Measurements from ENCODE around the gene NIPA2. TPM values are rescaled to one million over a fixed set of nuclear protein-coding genes. Genes with fewer than 3 reads are reported as not detected.

Gene NIPA2
- total RNA-seq, 3 donors from 2014 or later (not counting 1 experiment from before 2014, with no cell fraction given), result 37.3 to 41.3 (median 40.9) TPM

GRCh38 chr15:22884344-22884743, 45.9 kb downstream of the NIPA2 start:
- H3K9me3 Mint-ChIP-seq, result no peaks in the 10 kb centered on the region
- H3K27me3 ChIP-seq (ENCODE audit: control insufficient read depth, insufficient read depth, low read length), result no peaks in the 10 kb centered on the region
- no peaks in the 10 kb centered on the region for H3K36me3 Mint-ChIP-seq
- H3K36me3 ChIP-seq (ENCODE audit: control insufficient read depth, insufficient read depth, low read length), result no peaks in the 10 kb centered on the region
- DNase-seq, result peak in 1 of 2 donors; percentile 28
- H3K4me3 ChIP-seq (ENCODE audit: low read length), result no peak overlapping the region
- no peak overlapping the region for H3K27ac ChIP-seq (ENCODE audit: low read length)
- peaks cover 6% of the 10 kb centered on the region for H3K4me1 ChIP-seq (ENCODE audit: control insufficient read depth, insufficient read depth, low read length)
- intact Hi-C loops (cut with micrococcal nuclease), result no loop called here
- no peaks in the 10 kb centered on the region for H3K9me3 ChIP-seq (ENCODE audit: control insufficient read depth, insufficient read depth, low read length)
- WGBS (ENCODE audit: insufficient coverage), result 25% methylated on average over 1 of the region's 1 CpG
- H3K27ac Mint-ChIP-seq, result no peak overlapping the region
- ATAC-seq, result peak; percentile 33 to 59 (median 44)
- peaks cover 17% of the 10 kb centered on the region in 2 donors for H3K4me1 Mint-ChIP-seq
- no peak overlapping the region for H3K4me3 Mint-ChIP-seq
- TF ChIP-seq CTCF (IDR thresholded peaks at IDR 0.05), result no peak
- H3K27me3 Mint-ChIP-seq (ENCODE audit: low read depth in 2 of 2), result no peaks in the 10 kb centered on the region

- DNase-seq, result no peak
- Mint-ChIP-seq H3K4me3 (no peak overlapping the region), H3K27ac (no peak overlapping the region), H3K36me3 (no peaks in the 10 kb centered on the region), H3K9me3 (no peaks in the 10 kb centered on the region), H3K4me1 (peaks cover 17% of the 10 kb centered on the region in 2 donors), H3K27me3 (ENCODE audit: low read depth in 2 of 2) (no peaks in the 10 kb centered on the region)
- H3K4me3 ChIP-seq (ENCODE audit: low read length), result no peak overlapping the region
- WGBS (ENCODE audit: insufficient coverage), result 93% methylated on average over 6 of the region's 6 CpGs
- H3K27ac ChIP-seq (ENCODE audit: low read length), result no peak overlapping the region
- intact Hi-C loops (cut with micrococcal nuclease), result no loop called here
- H3K36me3 ChIP-seq (ENCODE audit: control insufficient read depth, insufficient read depth, low read length), result no peaks in the 10 kb centered on the region
- peaks cover 6% of the 10 kb centered on the region for H3K4me1 ChIP-seq (ENCODE audit: control insufficient read depth, insufficient read depth, low read length)
- no peaks in the 10 kb centered on the region for H3K27me3 ChIP-seq (ENCODE audit: control insufficient read depth, insufficient read depth, low read length)
- no peaks in the 10 kb centered on the region for H3K9me3 ChIP-seq (ENCODE audit: control insufficient read depth, insufficient read depth, low read length)
- no peak for ATAC-seq
- no peak for TF ChIP-seq CTCF (IDR thresholded peaks at IDR 0.05)
These were observed 46.7 kb downstream of the NIPA2 start for GRCh38 chr15:22885120-22885519.

GRCh38 chr15:22887157-22887951, 48.9 kb downstream of the NIPA2 start:
- H3K27ac ChIP-seq (ENCODE audit: low read length), result no peak overlapping the region
- no peaks in the 10 kb centered on the region for H3K9me3 Mint-ChIP-seq
- H3K4me1 Mint-ChIP-seq, result peaks cover 17% of the 10 kb centered on the region in 2 donors
- H3K27me3 Mint-ChIP-seq (ENCODE audit: low read depth in 2 of 2), result no peaks in the 10 kb centered on the region
- no peaks in the 10 kb centered on the region for H3K9me3 ChIP-seq (ENCODE audit: control insufficient read depth, insufficient read depth, low read length)
- H3K4me3 Mint-ChIP-seq, result no peak overlapping the region
- H3K36me3 ChIP-seq (ENCODE audit: control insufficient read depth, insufficient read depth, low read length), result no peaks in the 10 kb centered on the region
- intact Hi-C loops (cut with micrococcal nuclease), result no loop called here
- no peak overlapping the region for H3K4me3 ChIP-seq (ENCODE audit: low read length)
- DNase-seq (no peak), ATAC-seq (no peak)
- H3K27me3 ChIP-seq (ENCODE audit: control insufficient read depth, insufficient read depth, low read length), result no peaks in the 10 kb centered on the region
- no peak overlapping the region for H3K27ac Mint-ChIP-seq
- WGBS (ENCODE audit: insufficient coverage), result 92% methylated on average over 13 of the region's 14 CpGs
- H3K36me3 Mint-ChIP-seq, result no peaks in the 10 kb centered on the region
- TF ChIP-seq CTCF (IDR thresholded peaks at IDR 0.05), result no peak
- H3K4me1 ChIP-seq (ENCODE audit: control insufficient read depth, insufficient read depth, low read length), result peaks cover 6% of the 10 kb centered on the region
